ENCODE data around the gene NLK.
"Not testable (repeated sequence)": the region's sequence is repeated elsewhere in the genome, so short reads cannot be mapped to it uniquely, and the experiment has no call there.

NLK gene

GRCh38 chr17:28074010-28074409, 31.5 kb downstream of the NLK start:
- no peak for DNase-seq

GRCh38 chr17:28076144-28076543, 33.7 kb downstream of the NLK start:
- no peak for DNase-seq

GRCh38 chr17:28077140-28077539, 34.7 kb downstream of the NLK start:
- not testable (repeated sequence) for DNase-seq

- no peak for DNase-seq
These were observed 36.1 kb downstream of the NLK start for GRCh38 chr17:28078341-28079229.

GRCh38 chr17:28081467-28081866, 39.0 kb downstream of the NLK start:
- DNase-seq: no peak

GRCh38 chr17:28085766-28086165, 43.3 kb downstream of the NLK start:
- DNase-seq: no peak

GRCh38 chr17:28086519-28086918, 44.0 kb downstream of the NLK start:
- no peak for DNase-seq

- DNase-seq: no peak
These were observed 45.3 kb downstream of the NLK start for GRCh38 chr17:28087743-28088142.

- DNase-seq: no peak
These were observed 48.1 kb downstream of the NLK start for GRCh38 chr17:28090551-28090950.

GRCh38 chr17:28092088-28092487, 49.6 kb downstream of the NLK start:
- no peak for DNase-seq

GRCh38 chr17:28093999-28094716, 51.7 kb downstream of the NLK start:
- no peak for DNase-seq

GRCh38 chr17:28096756-28097155, 54.3 kb downstream of the NLK start:
- DNase-seq: no peak

GRCh38 chr17:28097254-28097653, 54.8 kb downstream of the NLK start:
- no peak for DNase-seq

GRCh38 chr17:28097901-28098300, 55.4 kb downstream of the NLK start:
- DNase-seq: no peak

GRCh38 chr17:28098591-28098990, 56.1 kb downstream of the NLK start:
- not testable (repeated sequence) for DNase-seq

- no peak for DNase-seq
These were observed 57.8 kb downstream of the NLK start for GRCh38 chr17:28100251-28100650.

GRCh38 chr17:28100936-28101335, 58.5 kb downstream of the NLK start:
- no peak for DNase-seq

- DNase-seq: no peak
These were observed 59.4 kb downstream of the NLK start for GRCh38 chr17:28101919-28102318.

GRCh38 chr17:28105501-28105900, 63.0 kb downstream of the NLK start:
- no peak for DNase-seq

GRCh38 chr17:28110184-28110583, 67.7 kb downstream of the NLK start:
- no peak for DNase-seq

GRCh38 chr17:28112181-28112580, 69.7 kb downstream of the NLK start:
- no peak for DNase-seq

- no peak for DNase-seq
These were observed 70.1 kb downstream of the NLK start for GRCh38 chr17:28112606-28113005.

- DNase-seq: no peak
These were observed 70.8 kb downstream of the NLK start for GRCh38 chr17:28113269-28113668.

GRCh38 chr17:28115046-28115445, 72.6 kb downstream of the NLK start:
- no peak for DNase-seq

All from T-helper 2 cell (primary cell).